ENCODE measurements around the gene HOXB1. TPM values are rescaled to one million over a fixed set of nuclear protein-coding genes. Genes with fewer than 3 reads are reported as not detected.

Gene HOXB1
- total RNA-seq (2022) (not detected in 2 replicates), Bru-seq, nascent RNA (not detected), BruChase-seq, experiment 1, labeled RNA remaining after a 6-hour chase (not detected), BruChase-seq, experiment 2, labeled RNA remaining after a 2-hour chase (not detected)
- long read RNA-seq: 0 reads

DNA sequence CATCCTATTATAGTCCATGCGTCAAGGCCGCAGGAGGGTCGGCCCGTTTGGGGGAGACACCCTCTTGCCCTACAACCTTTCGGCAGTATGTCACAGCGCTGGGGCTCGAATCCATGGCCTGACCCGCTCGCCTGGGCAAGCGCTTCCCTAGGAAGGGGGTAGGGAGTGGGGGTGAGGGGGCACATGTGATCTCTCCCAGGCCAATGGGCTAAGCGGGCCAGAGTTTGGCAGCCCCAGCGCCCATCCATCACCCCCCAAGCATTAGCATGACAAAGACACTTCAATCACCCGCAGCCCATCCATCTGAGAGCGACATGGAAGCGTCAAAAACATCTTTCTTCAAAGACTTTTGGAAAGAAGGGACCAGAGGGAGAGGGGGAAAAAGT is at the start of gene HOXB1:
HOXB1 (minus strand) TSS at position 125 of the 386 bp plus-strand sequence; CDS start at position 18, 107 bp downstream.
- TF ChIP-seq, protein P1, sequence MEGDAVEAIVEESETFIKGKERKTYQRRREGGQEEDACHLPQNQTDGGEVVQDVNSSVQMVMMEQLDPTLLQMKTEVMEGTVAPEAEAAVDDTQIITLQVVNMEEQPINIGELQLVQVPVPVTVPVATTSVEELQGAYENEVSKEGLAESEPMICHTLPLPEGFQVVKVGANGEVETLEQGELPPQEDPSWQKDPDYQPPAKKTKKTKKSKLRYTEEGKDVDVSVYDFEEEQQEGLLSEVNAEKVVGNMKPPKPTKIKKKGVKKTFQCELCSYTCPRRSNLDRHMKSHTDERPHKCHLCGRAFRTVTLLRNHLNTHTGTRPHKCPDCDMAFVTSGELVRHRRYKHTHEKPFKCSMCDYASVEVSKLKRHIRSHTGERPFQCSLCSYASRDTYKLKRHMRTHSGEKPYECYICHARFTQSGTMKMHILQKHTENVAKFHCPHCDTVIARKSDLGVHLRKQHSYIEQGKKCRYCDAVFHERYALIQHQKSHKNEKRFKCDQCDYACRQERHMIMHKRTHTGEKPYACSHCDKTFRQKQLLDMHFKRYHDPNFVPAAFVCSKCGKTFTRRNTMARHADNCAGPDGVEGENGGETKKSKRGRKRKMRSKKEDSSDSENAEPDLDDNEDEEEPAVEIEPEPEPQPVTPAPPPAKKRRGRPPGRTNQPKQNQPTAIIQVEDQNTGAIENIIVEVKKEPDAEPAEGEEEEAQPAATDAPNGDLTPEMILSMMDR (IDR thresholded peaks at IDR 0.05; ENCODE audit: unreplicated experiment): no peak
- ChIA-PET POLR2A (no interaction called here), CTCF (no interaction called here)
- intact Hi-C loops (cut with micrococcal nuclease): no loop called here
- H3K36me3 Mint-ChIP-seq (ENCODE audit: insufficient read depth, unreplicated experiment): no peaks in the 10 kb centered on the region
- DNase-seq (ENCODE audit: unreplicated experiment): no peak
- no peak within 1 kb of the TSS for H3K4me3 Mint-ChIP-seq (ENCODE audit: unreplicated experiment)
- no peaks in the 10 kb centered on the region for H3K9me3 Mint-ChIP-seq (ENCODE audit: unreplicated experiment)
- H3K27me3 Mint-ChIP-seq (ENCODE audit: insufficient read depth, unreplicated experiment): peaks cover 13% of the 10 kb centered on the region
- H3K4me1 Mint-ChIP-seq (ENCODE audit: insufficient read depth, unreplicated experiment): peaks cover 5% of the 10 kb centered on the region
- BruUV-seq (replicated peaks): no TSS peak
- H3K27ac Mint-ChIP-seq (ENCODE audit: low read depth, unreplicated experiment): no peak within 1 kb of the TSS

DNA sequence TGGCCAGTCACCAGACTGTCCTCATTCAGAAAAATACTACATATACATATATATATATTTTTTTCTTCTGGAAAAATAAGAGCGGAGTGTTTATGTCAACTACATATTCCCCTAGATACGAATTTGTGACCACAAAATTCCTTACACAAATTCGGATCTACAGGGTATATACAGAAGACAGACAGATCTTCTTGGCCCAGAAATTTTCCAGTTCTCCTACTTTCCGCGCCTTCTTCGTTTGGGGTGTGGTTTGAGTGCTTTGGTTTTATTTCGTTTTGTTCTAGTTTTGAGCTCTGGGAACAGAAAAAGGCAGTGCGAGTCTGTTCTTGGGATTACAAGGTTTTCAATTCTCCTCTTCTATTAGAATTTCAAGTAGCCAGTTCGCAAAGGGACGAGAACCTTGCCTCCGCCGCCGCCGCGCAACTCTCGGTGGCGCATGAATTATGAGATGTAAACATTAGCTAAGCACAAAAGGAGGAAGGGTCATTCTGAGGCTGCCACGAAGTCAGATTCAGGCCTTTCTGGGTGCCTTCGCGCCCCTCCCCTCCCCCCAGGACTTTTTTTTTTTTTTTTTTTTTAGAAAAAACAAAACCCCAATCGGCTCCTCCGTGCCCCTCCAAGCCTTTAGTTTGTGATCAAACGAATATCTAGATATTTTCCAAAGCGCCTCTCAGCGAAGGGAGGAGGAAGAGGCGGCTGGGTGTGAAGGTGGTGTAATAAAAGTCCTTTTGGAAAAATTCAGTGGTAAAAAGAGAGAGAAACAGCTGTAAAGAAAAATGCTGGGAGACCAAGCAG is 49.1 kb upstream of the HOXB1 start:
- ChIA-PET CTCF (interaction anchor here (0.6 to 0.7 kb wide), 2 partner anchors 9 to 243 kb away, joined by 3 to 4 read pairs; no protein-coding TSS in a partner anchor), POLR2A (no interaction called here)
- Mint-ChIP-seq H3K36me3 (ENCODE audit: insufficient read depth, unreplicated experiment) (no peaks in the 10 kb centered on the region), H3K4me1 (ENCODE audit: insufficient read depth, unreplicated experiment) (peaks cover 9% of the 10 kb centered on the region), H3K27me3 (ENCODE audit: insufficient read depth, unreplicated experiment) (peaks cover 22% of the 10 kb centered on the region), H3K4me3 (ENCODE audit: unreplicated experiment) (no peak overlapping the region), H3K27ac (ENCODE audit: low read depth, unreplicated experiment) (no peak overlapping the region), H3K9me3 (ENCODE audit: unreplicated experiment) (no peaks in the 10 kb centered on the region)
- DNase-seq (ENCODE audit: unreplicated experiment): no peak
- BruUV-seq (replicated peaks): no TSS peak
- TF ChIP-seq, protein P1 (IDR thresholded peaks at IDR 0.05; ENCODE audit: unreplicated experiment): no peak
- intact Hi-C loops (cut with micrococcal nuclease): no loop called here

DNA sequence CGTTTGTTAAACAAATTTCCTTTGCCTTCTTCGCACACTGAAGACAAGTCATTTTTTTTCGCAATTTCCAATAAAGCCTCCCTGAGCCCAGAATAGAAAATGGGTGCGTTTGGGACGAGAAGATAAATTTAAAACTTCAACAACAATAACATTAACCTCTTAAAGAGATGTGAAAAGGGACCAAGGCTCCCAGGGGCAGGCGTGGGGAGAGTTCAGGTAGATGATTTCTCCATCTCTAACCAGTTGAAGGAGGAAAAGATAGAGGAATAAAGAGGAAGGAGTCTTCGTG is 48.6 kb upstream of the HOXB1 start:
- Mint-ChIP-seq H3K27ac (ENCODE audit: low read depth, unreplicated experiment) (no peak overlapping the region), H3K9me3 (ENCODE audit: unreplicated experiment) (no peaks in the 10 kb centered on the region), H3K36me3 (ENCODE audit: insufficient read depth, unreplicated experiment) (no peaks in the 10 kb centered on the region), H3K4me3 (ENCODE audit: unreplicated experiment) (no peak overlapping the region), H3K4me1 (ENCODE audit: insufficient read depth, unreplicated experiment) (peaks cover 8% of the 10 kb centered on the region), H3K27me3 (ENCODE audit: insufficient read depth, unreplicated experiment) (peaks cover 22% of the 10 kb centered on the region)
- intact Hi-C loops (cut with micrococcal nuclease): no loop called here
- BruUV-seq (replicated peaks): no TSS peak
- no peak for DNase-seq (ENCODE audit: unreplicated experiment)
- ChIA-PET POLR2A (interaction anchor here (0.5 kb wide), 1 partner anchor 200 kb away, joined by 4 read pairs; no protein-coding TSS in a partner anchor), CTCF (interaction anchor here (0.6 kb wide), 2 partner anchors 27 to 144 kb away, joined by 3 read pairs; partner anchors contain the start of gene PRAC2)
- TF ChIP-seq, protein P1 (IDR thresholded peaks at IDR 0.05; ENCODE audit: unreplicated experiment): no peak

DNA sequence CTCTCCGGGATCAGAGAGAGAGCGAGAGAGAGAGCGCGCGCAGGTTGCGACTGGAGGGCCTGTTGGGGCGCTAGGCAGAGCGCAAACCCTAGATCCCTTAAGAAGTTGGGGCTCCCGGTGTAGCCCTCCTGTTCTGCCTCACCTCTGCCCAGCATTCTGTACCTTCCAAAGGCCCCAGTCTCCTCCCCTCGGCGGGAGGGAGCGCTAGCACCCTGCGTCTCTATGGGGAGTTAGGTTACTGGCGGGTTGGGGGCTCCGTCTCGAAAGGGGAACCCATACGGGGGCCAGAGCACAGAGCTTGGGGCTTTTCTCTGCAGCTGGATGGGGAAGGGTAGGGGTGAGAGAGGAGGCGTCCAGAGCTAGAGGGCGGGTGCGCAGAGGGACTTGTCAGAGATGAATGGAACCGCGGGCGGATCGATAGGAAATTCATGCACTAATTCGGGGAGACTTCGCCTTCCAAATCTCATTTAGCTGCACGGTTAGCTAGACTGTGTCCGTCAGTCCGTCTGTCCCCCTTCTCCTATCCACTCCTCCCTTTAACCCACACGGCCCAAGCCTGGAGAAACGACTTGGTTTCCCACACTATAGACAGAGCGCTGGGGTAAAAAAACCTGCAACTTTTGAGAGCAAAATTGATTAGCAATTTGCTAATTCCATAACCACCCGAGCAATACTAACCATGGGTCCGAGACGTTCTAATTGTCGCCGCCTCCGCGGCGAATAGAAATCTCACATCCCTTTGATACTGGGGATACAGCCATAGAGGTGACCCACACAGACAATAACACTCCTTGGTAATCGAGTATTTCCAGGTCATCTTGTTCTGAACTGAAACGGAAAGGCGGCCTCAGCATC is 48.0 kb upstream of the HOXB1 start:
- POLR2A ChIA-PET: interaction anchor here (0.5 kb wide), 1 partner anchor 200 kb away, joined by 4 read pairs; no protein-coding TSS in a partner anchor
- Mint-ChIP-seq H3K9me3 (ENCODE audit: unreplicated experiment) (no peaks in the 10 kb centered on the region), H3K4me3 (ENCODE audit: unreplicated experiment) (peak overlapping the region; percentile 72), H3K4me1 (ENCODE audit: insufficient read depth, unreplicated experiment) (peaks cover 8% of the 10 kb centered on the region), H3K27ac (ENCODE audit: low read depth, unreplicated experiment) (peak overlapping the region; percentile 19), H3K36me3 (ENCODE audit: insufficient read depth, unreplicated experiment) (no peaks in the 10 kb centered on the region), H3K27me3 (ENCODE audit: insufficient read depth, unreplicated experiment) (peaks cover 22% of the 10 kb centered on the region)
- DNase-seq (ENCODE audit: unreplicated experiment): no peak
- intact Hi-C loops (cut with micrococcal nuclease): no loop called here
- TF ChIP-seq, protein P1 (IDR thresholded peaks at IDR 0.05; ENCODE audit: unreplicated experiment): no peak
- CTCF ChIA-PET: interaction anchor here (0.6 kb wide), 3 partner anchors 9 to 144 kb away, joined by 3 read pairs; partner anchors contain the start of gene PRAC2
- no TSS peak for BruUV-seq (replicated peaks)

All from MCF 10A (cell line).